ENCODE results near the gene PPP2R3C. TPM values are rescaled to one million over a fixed set of nuclear protein-coding genes. Genes with fewer than 3 reads are reported as not detected.
"Not testable (repeated sequence)": the region's sequence is repeated elsewhere in the genome, so short reads cannot be mapped to it uniquely, and the experiment has no call there.

Gene PPP2R3C
- total RNA-seq, 1 experiment from 2014 or later = 57.6 TPM

DNA sequence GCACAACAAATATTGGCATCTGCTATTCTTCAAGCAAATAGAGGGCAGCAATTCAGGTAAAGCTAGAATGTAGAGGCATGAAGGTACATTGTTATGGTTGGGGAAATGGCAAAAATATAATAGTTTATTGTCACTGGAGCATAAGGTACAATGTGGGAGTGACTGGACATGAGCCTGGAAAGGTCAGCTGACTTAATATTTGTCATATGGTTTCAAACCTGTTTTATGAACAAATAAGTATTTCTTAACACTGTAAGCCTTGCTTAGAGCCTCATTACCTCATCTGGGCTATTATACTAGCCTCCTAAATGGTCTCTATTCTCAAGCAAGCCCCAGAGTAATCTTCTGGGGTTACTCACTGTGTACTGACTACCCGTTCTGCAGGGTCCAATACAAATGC lies 42.0 kb downstream of the PPP2R3C start:
- in situ Hi-C loops (cut with HindIII; ENCODE audit: low pct_unique_long_range_greater_than_20kb, low sequenced_read_pairs) = no loop called here
- no peak for DNase-seq (ENCODE audit: low read depth, low spot score)

DNA sequence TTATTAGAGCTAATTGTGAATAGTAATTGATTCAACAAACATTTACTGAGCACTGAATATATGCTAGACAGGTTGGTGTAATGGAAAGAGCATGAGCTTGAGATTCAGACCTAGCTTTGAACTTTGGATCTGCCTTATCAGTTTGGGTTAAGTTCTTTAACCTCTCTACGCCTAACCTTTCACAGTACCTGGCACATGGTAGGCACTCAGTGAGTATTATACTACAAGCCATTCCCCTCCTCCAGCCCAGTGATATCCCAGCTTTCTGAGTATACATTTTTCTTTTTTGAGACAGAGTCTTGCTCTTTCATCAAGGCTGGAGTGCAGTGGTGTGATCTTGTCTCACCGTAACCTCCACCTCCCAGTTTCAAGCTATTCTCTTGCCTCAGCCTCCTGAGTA lies 43.7 kb downstream of the PPP2R3C start:
- DNase-seq (ENCODE audit: low read depth, low spot score) = no peak
- in situ Hi-C loops (cut with HindIII; ENCODE audit: low pct_unique_long_range_greater_than_20kb, low sequenced_read_pairs) = no loop called here

DNA sequence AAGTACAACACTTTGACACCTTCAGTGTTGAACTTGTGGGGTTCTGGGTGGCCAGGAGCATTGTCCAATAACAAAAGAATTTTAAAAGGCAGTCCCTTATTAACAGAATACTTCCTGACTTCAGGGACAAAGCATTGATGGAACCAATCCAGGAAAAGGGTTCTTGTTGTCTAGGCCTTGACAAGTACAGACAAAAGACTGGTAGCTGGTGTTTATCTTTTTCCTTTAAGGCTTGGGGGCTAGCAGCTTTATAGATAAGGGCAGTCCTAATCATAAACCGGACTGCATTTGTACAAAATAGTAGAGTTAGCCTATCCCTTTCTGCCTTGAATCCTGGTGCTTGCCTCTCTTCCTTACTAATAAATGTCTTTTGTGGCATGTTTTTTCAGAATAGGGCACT lies 48.3 kb downstream of the PPP2R3C start:
- in situ Hi-C loops (cut with HindIII; ENCODE audit: low pct_unique_long_range_greater_than_20kb, low sequenced_read_pairs) = no loop called here
- DNase-seq (ENCODE audit: low read depth, low spot score) = no peak

DNA sequence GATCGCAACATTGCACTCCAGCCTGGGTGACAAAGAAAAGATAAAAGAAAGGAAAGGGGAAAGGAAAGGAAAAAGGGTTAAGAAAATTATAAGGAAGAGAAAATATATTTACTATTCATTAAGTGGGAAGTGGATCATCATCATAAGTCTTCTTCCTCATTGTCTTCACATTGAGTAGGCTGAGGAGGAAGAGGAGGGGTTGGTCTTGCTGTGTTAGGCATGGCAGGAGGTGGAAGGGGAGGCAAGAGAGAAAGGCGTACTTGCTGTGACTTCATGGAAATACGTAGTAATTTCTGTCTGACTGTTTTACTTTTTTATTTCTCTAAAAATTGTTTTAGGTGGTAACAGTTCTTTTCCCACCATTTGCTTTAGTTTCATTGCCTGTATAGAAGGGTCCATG lies 49.6 kb downstream of the PPP2R3C start:
- no peak for DNase-seq (ENCODE audit: low read depth, low spot score)
- in situ Hi-C loops (cut with HindIII; ENCODE audit: low pct_unique_long_range_greater_than_20kb, low sequenced_read_pairs) = no loop called here

DNA sequence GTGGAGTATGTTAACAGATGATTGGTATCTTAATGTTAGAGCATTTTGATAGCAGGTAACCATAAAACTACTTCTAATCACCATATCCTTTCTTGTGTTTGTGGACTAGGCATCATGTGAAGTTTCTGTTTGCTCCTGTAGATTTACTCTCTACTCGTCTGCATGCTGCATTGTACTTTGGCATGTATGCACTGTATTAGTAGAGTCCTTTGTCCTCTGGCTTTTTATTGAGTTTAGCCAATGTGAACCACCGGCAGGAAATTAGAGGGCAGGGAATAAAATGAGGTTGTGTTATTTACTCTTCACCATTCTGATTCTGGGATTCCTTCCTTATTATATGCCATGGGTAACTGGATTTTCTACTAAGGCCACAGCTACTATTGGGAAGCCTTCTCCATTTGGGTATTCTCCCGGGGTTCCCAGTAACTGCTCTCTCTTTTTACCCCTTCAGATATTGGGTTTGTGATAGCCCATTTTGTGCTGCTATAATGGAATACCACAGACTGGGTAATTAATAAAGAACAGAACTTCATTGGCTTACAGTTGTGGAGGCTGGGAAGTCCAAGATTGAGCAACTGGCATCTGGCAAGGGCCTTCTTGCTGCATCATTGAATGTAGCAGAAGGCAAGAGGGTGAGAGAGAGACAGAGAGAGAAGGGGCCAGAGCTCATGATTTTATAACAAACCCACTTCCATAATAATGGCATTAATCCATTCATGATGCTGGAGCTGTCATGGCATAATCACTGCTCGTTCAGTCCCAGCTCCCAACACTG lies 53.4 kb downstream of the PPP2R3C start:
- no peak for DNase-seq (ENCODE audit: low read depth, low spot score)
- in situ Hi-C loops (cut with HindIII; ENCODE audit: low pct_unique_long_range_greater_than_20kb, low sequenced_read_pairs) = no loop called here

DNA sequence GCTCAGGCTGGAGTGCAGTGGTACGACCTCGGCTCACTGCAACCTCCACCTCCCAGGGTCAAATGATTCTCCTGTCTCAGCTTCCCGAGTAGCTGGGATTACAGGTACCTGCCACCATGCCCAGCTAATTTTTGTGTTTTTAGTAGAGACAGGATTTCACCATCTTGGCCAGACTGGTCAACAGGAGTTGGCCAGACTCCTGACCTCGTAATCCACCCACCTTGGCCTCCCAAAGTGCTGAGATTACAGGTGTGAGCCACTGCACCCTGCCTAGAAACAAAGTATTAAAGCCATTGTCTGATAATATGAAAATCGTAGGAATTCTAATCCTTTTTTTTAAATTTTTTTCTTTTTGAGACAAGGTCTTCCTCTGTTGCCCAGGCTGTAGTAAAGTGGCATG lies 56.1 kb downstream of the PPP2R3C start:
- DNase-seq (ENCODE audit: low read depth, low spot score); in situ Hi-C loops (cut with HindIII; ENCODE audit: low pct_unique_long_range_greater_than_20kb, low sequenced_read_pairs): not testable (repeated sequence)

DNA sequence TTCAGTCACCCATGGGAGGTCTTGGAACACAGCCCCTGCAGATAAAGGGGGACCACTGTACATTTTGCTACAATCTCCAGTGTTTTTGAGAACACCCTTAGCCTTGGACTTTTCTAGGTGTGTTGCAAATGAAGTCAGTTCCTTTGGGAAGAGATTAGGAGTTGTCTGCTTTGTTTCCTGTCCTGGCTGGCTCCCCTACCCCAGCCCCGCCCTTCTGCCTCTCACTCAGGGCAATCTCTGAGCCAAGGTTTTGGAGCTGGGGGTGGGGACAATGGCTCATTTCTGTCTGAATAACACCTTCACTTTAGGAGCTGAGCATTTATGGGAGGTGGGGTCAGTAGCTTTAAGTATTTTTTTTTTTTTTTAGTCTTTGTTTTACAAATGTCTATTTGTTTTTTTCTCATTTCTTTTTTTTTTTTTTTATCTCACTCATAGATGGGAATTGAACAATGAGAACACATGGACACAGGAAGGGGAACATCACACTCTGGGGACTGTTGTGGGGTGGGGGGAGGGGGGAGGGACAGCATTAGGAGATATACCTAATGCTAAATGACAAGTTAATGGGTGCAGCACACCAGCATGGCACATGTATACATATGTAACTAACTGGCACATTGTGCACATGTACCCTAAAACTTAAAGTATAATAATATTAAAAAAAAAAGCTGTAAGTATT lies 60.5 kb downstream of the PPP2R3C start:
- in situ Hi-C loops (cut with HindIII; ENCODE audit: low pct_unique_long_range_greater_than_20kb, low sequenced_read_pairs); DNase-seq (ENCODE audit: low read depth, low spot score): not testable (repeated sequence)

DNA sequence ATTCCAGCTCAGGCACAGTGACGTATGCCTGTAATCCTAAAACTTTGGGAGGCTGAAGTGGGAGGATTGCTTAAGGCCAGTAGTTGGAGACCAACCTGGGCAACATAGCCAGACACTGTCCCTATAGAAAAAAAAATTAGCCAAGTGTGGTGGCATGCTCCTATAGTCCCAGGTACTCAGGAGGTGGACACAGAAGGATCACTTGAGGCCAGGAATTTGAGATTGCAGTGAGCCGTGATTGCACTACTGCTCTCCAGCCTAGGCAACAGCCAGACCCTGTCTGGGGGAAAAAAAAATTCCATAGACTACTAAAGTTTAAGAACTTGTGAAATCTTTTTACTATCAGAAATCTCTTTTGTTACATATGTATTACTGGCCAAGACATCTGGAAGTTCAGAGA lies 69.2 kb downstream of the PPP2R3C start:
- no peak for DNase-seq (ENCODE audit: low read depth, low spot score)
- in situ Hi-C loops (cut with HindIII; ENCODE audit: low pct_unique_long_range_greater_than_20kb, low sequenced_read_pairs) = no loop called here

DNA sequence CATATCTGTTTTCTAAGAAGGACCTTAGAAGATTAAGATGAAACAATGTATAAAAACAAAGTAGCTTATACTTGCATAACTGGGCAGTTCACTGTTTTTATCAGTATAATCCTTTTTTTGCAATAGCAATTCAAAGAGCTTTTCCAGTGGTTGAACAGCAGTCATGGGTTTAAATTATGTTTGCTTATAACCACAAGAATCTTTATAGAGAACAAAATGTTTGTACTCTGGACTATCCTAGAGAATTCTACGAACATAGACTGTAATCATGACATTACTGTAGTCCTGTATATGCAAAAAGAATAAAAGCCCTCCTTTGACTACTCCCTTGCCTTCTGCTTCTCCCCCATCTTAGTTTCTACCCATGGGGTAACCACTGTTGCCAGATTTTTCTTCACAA lies 70.0 kb downstream of the PPP2R3C start:
- in situ Hi-C loops (cut with HindIII; ENCODE audit: low pct_unique_long_range_greater_than_20kb, low sequenced_read_pairs) = no loop called here
- DNase-seq (ENCODE audit: low read depth, low spot score) = peak; percentile 37

DNA sequence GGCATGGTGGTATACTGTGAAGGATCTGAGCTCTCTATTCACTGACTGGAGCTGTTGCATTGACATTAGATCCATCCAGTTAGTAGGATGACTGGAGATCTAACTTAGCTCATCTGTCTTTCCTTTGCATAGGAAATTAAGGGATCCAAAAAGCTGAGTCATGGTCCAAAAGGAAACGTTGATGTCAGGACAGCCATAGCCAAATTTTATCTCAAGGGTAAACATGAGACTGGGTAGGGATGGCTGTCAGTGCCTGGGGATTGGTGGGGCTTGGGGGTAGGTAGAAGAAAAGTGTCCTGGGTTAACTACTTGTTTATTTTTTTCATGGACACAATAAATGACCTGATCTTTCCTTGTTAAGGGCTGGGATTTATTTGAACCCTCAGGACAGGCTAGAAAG lies 71.1 kb downstream of the PPP2R3C start:
- DNase-seq (ENCODE audit: low read depth, low spot score) = peak; percentile 22
- in situ Hi-C loops (cut with HindIII; ENCODE audit: low pct_unique_long_range_greater_than_20kb, low sequenced_read_pairs) = no loop called here

DNA sequence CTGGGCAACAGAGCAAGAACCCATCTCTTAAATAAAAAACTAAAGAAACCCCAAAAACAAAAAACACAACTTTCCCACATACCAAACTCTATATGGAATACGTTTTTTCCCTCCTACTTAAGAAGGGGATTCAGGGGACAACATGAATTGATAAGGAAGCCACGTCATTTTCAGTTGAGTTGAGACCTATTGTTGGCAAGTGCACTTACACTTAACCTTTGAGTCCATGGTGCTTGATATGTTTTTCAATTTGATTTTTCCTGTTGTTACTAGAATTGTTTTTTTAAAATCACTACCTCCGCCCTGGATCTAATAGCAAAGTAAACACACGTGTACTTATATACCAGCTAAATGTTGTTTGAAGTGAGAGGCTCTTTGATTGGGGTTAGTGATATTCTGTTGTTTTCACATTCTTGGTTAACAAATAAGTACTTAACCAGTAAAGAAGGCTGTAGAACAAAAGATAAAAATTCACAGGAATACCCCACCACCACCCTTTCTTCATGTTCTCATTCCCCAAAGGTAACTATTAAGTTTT lies 73.7 kb downstream of the PPP2R3C start:
- in situ Hi-C loops (cut with HindIII; ENCODE audit: low pct_unique_long_range_greater_than_20kb, low sequenced_read_pairs) = no loop called here
- no peak for DNase-seq (ENCODE audit: low read depth, low spot score)

DNA sequence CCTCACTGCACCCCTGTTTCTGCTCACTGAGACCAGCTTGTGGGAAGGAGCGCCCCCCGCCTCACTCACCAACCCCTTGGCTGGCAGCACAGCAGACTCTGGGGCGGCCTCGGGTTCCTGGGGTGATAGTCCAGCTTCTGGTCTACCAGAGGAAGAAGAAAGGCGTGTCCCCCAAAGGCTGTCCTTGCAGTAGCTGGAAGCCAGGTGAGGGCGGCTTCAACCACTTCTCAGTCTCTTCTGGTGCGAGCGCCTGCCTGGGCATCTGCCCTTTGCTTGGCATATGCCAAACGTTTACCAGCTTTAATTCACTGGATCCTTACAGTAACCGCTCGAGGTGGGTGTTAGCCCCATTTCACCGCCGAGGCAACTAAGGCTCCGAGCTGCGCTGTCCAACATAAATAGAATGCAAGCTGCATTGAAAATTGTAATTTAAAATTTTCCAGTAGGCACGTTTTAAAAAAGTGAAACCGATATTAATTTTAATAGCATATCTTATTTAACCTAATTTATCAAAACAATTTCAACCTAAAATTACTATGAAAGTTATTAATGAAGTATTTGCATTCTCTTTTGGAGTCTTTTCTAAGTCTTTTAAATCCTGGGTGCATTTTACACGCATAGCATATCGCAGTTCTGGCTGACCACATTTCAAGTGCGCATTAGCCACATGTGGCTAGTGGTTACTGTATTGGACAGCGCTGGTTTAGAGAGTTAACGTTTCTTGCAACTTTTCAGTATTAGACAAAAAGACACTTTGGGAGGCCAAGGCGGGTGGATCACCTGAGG lies 74.8 kb downstream of the PPP2R3C start:
- DNase-seq (ENCODE audit: low read depth, low spot score) = peak; percentile 32

DNA sequence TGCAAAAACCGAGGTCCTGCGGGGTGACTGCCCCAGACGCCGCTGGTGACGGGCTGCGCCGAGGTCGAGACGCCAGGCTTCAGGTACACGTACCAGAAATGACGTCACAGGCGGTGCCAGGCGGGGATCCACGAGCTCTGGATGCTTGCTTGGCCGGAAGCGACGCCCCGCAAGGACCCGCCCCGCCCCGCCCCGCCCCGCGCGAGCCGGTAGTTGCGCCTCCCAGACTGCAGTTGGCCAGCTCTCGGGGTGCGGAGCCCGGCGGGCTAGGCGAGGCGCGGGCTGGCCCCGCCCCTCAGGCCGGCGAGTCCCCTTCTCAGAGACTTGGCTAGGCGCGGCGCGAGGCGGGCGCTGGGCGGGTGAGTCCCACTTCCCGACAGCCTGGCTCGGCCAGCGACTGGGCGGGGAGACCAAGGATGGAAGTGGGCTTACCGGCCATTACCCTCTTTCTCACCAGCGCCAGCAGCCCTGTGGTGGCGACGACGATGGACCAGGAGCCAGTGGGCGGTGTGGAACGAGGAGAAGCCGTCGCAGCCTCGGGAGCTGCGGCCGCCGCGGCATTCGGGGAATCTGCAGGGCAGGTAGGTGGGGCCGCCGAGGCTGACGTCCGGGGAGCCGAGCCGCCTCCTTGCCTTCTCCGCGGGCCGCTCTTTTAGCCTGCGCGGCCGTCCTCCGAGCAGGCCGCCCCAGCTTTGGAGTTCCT lies 75.6 kb downstream of the PPP2R3C start, which contains the start of gene FAM177A1:
TSS of gene FAM177A1 (plus strand) at position 225 of the 703 bp plus-strand sequence. CDS start at position 417, 192 bp downstream.
- peak; percentile 94 for DNase-seq (ENCODE audit: low read depth, low spot score)
- in situ Hi-C loops (cut with HindIII; ENCODE audit: low pct_unique_long_range_greater_than_20kb, low sequenced_read_pairs) = no loop called here

More for the DNA sequence above, 74.8 kb downstream of the PPP2R3C start:
- in situ Hi-C loops (cut with HindIII; ENCODE audit: low pct_unique_long_range_greater_than_20kb, low sequenced_read_pairs) = no loop called here

DNA sequence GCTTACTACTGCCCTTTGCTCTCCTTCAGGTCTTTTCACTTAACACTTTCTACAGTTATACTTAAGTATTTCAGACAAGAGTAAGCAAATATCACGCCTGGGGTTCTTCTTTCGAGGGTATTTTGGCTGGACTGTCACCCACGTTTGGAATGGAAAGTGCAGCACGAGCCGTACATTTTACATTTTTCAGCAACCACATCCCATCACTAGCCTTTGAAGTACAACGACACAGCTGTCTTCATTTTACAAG lies 76.1 kb downstream of the PPP2R3C start:
- no peak for DNase-seq (ENCODE audit: low read depth, low spot score)
- in situ Hi-C loops (cut with HindIII; ENCODE audit: low pct_unique_long_range_greater_than_20kb, low sequenced_read_pairs) = no loop called here

DNA sequence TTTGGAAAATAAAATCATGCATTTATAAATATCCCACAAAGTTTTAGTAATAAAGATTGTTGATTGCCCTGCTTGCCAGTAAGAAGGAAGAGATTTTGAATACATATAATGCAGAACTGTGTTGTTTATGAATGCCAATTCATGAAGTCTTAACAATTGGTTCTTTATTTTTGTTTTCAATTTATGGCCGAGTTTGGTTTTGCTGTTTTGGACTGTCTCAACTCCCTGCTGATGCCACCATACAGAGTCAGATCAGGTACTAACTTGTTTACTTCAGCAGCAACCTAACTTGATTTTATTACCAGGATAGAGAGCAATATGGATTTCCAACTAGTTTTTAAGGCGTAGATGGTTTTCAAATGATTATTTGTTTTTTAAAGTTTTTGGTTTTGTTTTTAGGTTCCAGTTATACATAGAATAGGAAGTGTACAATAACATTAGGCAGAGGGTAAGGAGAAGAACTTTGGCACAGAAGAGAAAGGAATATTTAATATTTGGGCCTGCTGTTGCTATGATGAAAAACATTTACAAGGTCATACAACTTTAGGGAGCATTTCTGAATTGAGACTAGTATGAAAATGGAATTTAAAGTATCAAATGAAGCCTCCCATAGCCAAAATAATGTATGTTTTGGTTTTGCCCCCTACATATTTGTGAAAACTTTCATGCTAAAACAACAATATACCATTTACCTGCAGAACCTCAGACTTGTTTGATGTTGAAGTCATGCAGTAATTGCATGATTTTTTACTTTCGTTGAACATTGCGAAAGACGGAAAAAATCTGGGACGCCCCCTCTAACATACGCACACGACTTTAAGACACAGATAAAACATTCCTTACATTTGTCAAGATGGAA lies 76.6 kb downstream of the PPP2R3C start:
- in situ Hi-C loops (cut with HindIII; ENCODE audit: low pct_unique_long_range_greater_than_20kb, low sequenced_read_pairs) = no loop called here
- DNase-seq (ENCODE audit: low read depth, low spot score) = peak; percentile 55

DNA sequence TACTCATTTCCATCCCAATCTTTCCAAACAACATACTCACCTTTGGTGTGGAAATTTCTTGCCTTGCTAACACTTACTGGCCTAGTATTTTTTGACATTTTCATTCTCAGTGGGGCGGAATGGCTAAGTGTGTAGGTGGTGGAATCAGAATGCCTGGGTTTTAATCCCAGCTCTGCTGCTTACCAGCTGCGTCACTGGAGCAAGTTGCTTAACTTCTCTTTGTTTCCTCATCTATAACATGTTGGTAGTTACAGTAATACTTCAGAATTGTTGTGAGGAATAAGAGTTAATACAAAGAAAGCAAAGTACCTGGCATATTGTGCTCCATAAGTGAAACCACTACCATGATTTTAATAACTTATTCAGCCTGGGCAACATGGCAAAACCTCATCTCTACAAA lies 78.7 kb downstream of the PPP2R3C start:
- no peak for DNase-seq (ENCODE audit: low read depth, low spot score)
- in situ Hi-C loops (cut with HindIII; ENCODE audit: low pct_unique_long_range_greater_than_20kb, low sequenced_read_pairs) = no loop called here

DNA sequence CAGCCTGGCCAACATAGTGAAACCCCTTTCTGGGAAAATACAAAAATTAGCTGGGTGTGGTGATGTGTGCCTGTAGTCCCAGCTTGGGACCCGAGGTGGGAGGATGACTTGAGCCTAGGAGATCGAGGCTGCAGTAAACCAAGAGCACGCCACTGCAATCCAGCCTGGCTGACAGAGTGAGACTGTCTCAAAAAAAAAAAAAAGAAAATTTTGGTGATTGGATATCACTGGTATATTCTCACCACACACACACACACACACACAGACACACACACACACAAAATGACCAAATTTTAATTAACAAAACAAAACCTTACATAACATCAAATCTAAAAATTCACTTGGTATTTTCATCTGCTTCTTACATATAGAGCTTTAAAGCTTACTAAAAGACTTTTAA lies 79.2 kb downstream of the PPP2R3C start:
- in situ Hi-C loops (cut with HindIII; ENCODE audit: low pct_unique_long_range_greater_than_20kb, low sequenced_read_pairs) = no loop called here
- no peak for DNase-seq (ENCODE audit: low read depth, low spot score)
